ENCODE measurements around the gene HCCS. TPM values are rescaled to one million over a fixed set of nuclear protein-coding genes. Genes with fewer than 3 reads are reported as not detected.

The HCCS gene
- total and polyA plus RNA-seq, 8 donors, result 1.3 to 22.9 (median 14.3) TPM

DNA sequence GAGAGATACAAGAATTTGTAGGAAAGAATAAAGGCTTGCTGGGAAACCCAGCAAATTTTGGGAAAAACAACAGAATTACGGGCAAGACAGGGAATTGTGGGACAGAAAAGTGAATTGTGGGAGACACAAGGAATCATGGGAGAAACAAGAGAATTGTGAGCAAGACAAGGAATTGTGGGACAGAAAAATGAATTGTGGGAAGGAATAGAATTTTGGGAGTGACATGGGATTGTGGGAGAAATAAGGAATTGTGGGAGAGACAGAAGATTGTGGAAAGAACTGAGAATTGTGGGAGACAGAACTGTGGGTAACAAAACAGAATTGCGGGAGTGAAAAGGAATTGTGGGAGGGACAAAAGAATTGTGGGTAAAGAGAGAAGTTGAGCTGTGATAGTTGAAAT, 1.2 kb upstream of the HCCS start:
- no peak for TF ChIP-seq EP300 (IDR thresholded peaks at IDR 0.05)
- TF ChIP-seq POLR2A (IDR thresholded peaks at IDR 0.05), result no peak
- no peak for TF ChIP-seq POLR2AphosphoS5 (IDR thresholded peaks at IDR 0.05)
- TF ChIP-seq CTCF (IDR thresholded peaks at IDR 0.05), result no peak
- Histone ChIP-seq H3K27me3 (no peaks in the 10 kb centered on the region), H3K9me3 (no peaks in the 10 kb centered on the region), H3K4me1 (peaks cover 0 to 32% (median 22%) of the 10 kb centered on the region in 4 donors), H3K27ac (no peak overlapping the region), H3K36me3 (peaks cover 0 to 12% (median 4%) of the 10 kb centered on the region in 4 donors), H3K4me3 (no peak overlapping the region)
- intact Hi-C loops (cut with DNase I; ENCODE audit: low total_unique reads), result no loop called here
- no peak for DNase-seq
- 87 to 96% (median 94%) methylated on average over 2 of the region's 2 CpGs for WGBS, 5 donors

- peak in 1 of 2 donors; percentile 34 for DNase-seq
- Histone ChIP-seq H3K36me3 (peaks cover 8 to 32% (median 24%) of the 10 kb centered on the region in 4 donors), H3K4me3 (peak overlapping the region; percentile 56 to 65 (median 59))
Observed at GRCh38 chrX:11111947-11112346, 815 bp downstream of the HCCS start.

GRCh38 chrX:11113731-11114130, 2.6 kb downstream of the HCCS start:
- no peaks in the 10 kb centered on the region for H3K27me3 ChIP-seq
- TF ChIP-seq POLR2AphosphoS5 (IDR thresholded peaks at IDR 0.05) (no peak), POLR2A (IDR thresholded peaks at IDR 0.05) (no peak), EP300 (IDR thresholded peaks at IDR 0.05) (no peak), CTCF (IDR thresholded peaks at IDR 0.05) (no peak)
- intact Hi-C loops (cut with DNase I; ENCODE audit: low total_unique reads), result no loop called here
- no peaks in the 10 kb centered on the region for H3K9me3 ChIP-seq
- peaks cover 8 to 50% (median 42%) of the 10 kb centered on the region in 4 donors for H3K36me3 ChIP-seq
- DNase-seq, result no peak
- peaks cover 0 to 32% (median 22%) of the 10 kb centered on the region in 4 donors for H3K4me1 ChIP-seq
- no peak overlapping the region for H3K4me3 ChIP-seq
- H3K27ac ChIP-seq, result peak overlapping the region in 1 of 5 donors; percentile 11

More at GRCh38 chrX:11111947-11112346, 815 bp downstream of the HCCS start:
- Histone ChIP-seq H3K9me3 (no peaks in the 10 kb centered on the region), H3K4me1 (peaks cover 0 to 32% (median 22%) of the 10 kb centered on the region in 4 donors), H3K27me3 (no peaks in the 10 kb centered on the region), H3K27ac (peak overlapping the region in 4 of 5 donors; percentile 85 to 93 (median 87))
- TF ChIP-seq EP300 (IDR thresholded peaks at IDR 0.05) (no peak), CTCF (IDR thresholded peaks at IDR 0.05) (no peak), POLR2A (IDR thresholded peaks at IDR 0.05) (no peak), POLR2AphosphoS5 (IDR thresholded peaks at IDR 0.05) (no peak)
- WGBS, 5 donors, result 20 to 42% (median 27%) methylated on average over 9 of the region's 9 CpGs
- intact Hi-C loops (cut with DNase I; ENCODE audit: low total_unique reads), result no loop called here

DNA sequence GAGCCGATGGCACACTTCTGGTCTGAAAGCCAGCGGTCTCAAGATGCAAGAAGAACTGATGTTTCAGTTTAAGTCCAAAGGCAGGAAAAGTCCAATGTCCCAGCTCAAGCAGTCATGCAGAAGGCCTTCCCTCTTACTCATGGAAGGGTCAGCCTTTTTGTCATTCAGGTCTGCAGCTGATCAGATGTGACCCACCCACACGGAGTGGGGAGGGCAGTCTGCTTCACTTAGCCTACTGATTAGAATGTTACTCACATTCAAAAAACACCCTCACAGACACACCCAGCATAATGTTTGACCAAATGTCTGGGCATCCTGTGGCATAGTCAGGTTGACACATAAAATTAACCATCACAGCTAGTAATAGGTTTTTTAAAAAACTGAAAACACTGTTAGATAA, 6.6 kb downstream of the HCCS start:
- H3K4me3 ChIP-seq, result no peak overlapping the region
- H3K4me1 ChIP-seq, result peaks cover 0 to 16% (median 9%) of the 10 kb centered on the region in 4 donors
- WGBS, 5 donors, result 74 to 83% (median 76%) methylated on average over 3 of the region's 3 CpGs
- no peaks in the 10 kb centered on the region for H3K27me3 ChIP-seq
- no peak overlapping the region for H3K27ac ChIP-seq
- TF ChIP-seq CTCF (IDR thresholded peaks at IDR 0.05) (no peak), EP300 (IDR thresholded peaks at IDR 0.05) (no peak), POLR2A (IDR thresholded peaks at IDR 0.05) (no peak), POLR2AphosphoS5 (IDR thresholded peaks at IDR 0.05) (no peak)
- H3K36me3 ChIP-seq, result peaks cover 8 to 88% (median 80%) of the 10 kb centered on the region in 4 donors
- intact Hi-C loops (cut with DNase I; ENCODE audit: low total_unique reads), result no loop called here
- DNase-seq, result no peak
- no peaks in the 10 kb centered on the region for H3K9me3 ChIP-seq

Measured in stomach (tissue), 9 donors.